ENCODE results near the gene OSBPL9.

OSBPL9 gene

DNA sequence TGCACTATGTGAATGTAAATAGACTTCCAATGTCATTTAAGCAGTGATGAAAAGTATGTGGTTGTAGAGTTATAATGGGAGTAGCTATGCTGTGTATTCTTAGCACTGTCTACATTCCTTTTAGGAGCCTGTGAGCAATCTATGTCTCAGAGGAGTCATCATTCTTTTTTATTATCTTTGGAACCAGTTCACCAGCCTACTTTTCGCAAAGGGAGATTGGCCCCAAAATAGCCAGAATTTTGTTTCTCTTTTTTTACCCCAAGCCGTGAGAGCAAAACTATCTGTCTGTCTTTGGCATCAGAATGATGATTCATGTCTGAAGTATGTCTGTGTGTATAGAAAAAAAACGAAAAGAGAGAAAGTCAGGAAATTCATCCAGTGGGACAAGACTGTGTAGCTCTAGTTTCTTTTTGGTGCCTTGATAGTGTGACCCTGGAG, 44.2 kb downstream of the OSBPL9 start:
- Histone ChIP-seq H3K4me1 (ENCODE audit: control insufficient read depth, insufficient read depth, low read length) (peaks cover 10% of the 10 kb centered on the region), H3K4me3 (ENCODE audit: low read depth, low read length) (no peak overlapping the region), H3K9me3 (ENCODE audit: control insufficient read depth, insufficient read depth, low read depth, low read length) (no peaks in the 10 kb centered on the region), H3K36me3 (ENCODE audit: control insufficient read depth in 2 of 2, insufficient read depth in 1 of 2, low read length in 2 of 2) (no peaks in the 10 kb centered on the region), H3K27ac (ENCODE audit: extremely low read depth, low read depth, low read length) (no peak overlapping the region; the same call in 1 of the 2 replicates)
- ChIA-PET POLR2A (interaction anchor here (0.6 to 1.3 kb wide), 4 partner anchors 13 to 106 kb away, joined by 3 to 4 read pairs (median 3); no protein-coding TSS in a partner anchor), CTCF (interaction anchor here (0.9 kb wide), 1 partner anchor 15 kb away, joined by 4 read pairs; no protein-coding TSS in a partner anchor)
- TF ChIP-seq, protein P1, sequence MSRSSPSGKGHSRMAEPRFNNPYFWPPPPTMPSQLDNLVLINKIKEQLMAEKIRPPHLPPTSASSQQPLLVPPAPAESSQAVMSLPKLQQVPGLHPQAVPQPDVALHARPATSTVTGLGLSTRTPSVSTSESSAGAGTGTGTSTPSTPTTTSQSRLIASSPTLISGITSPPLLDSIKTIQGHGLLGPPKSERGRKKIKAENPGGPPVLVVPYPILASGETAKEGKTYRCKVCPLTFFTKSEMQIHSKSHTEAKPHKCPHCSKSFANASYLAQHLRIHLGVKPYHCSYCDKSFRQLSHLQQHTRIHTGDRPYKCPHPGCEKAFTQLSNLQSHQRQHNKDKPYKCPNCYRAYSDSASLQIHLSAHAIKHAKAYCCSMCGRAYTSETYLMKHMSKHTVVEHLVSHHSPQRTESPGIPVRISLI (tag by site-specific recombination; IDR thresholded peaks at IDR 0.05) = peak; percentile 89; the same call in 1 of the 2 replicates
- peak; percentile 46; the same call in 1 of the 2 replicates for TF ChIP-seq ZNF394 (tag by site-specific recombination; IDR thresholded peaks at IDR 0.05; ENCODE audit: borderline replicate concordance)
- no peak for TF ChIP-seq ZNF302 (tag by site-specific recombination; IDR thresholded peaks at IDR 0.05; ENCODE audit: low read depth)
- no peak for TF ChIP-seq ZNF768 (tag by site-specific recombination; IDR thresholded peaks at IDR 0.05)
- TF ChIP-seq, protein P2, sequence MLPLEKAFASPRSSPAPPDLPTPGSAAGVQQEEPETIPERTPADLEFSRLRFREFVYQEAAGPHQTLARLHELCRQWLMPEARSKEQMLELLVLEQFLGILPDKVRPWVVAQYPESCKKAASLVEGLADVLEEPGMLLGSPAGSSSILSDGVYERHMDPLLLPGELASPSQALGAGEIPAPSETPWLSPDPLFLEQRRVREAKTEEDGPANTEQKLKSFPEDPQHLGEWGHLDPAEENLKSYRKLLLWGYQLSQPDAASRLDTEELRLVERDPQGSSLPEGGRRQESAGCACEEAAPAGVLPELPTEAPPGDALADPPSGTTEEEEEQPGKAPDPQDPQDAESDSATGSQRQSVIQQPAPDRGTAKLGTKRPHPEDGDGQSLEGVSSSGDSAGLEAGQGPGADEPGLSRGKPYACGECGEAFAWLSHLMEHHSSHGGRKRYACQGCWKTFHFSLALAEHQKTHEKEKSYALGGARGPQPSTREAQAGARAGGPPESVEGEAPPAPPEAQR (tag by site-specific recombination; IDR thresholded peaks at IDR 0.05) = no peak
- peak; percentile 35; the same call in 1 of the 2 replicates for TF ChIP-seq ZNF660 (tag by site-specific recombination; IDR thresholded peaks at IDR 0.05)
- TF ChIP-seq, protein P3, sequence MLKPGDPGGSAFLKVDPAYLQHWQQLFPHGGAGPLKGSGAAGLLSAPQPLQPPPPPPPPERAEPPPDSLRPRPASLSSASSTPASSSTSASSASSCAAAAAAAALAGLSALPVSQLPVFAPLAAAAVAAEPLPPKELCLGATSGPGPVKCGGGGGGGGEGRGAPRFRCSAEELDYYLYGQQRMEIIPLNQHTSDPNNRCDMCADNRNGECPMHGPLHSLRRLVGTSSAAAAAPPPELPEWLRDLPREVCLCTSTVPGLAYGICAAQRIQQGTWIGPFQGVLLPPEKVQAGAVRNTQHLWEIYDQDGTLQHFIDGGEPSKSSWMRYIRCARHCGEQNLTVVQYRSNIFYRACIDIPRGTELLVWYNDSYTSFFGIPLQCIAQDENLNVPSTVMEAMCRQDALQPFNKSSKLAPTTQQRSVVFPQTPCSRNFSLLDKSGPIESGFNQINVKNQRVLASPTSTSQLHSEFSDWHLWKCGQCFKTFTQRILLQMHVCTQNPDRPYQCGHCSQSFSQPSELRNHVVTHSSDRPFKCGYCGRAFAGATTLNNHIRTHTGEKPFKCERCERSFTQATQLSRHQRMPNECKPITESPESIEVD (tag by site-specific recombination; IDR thresholded peaks at IDR 0.05) = peak; percentile 63
- TF ChIP-seq, protein P4, sequence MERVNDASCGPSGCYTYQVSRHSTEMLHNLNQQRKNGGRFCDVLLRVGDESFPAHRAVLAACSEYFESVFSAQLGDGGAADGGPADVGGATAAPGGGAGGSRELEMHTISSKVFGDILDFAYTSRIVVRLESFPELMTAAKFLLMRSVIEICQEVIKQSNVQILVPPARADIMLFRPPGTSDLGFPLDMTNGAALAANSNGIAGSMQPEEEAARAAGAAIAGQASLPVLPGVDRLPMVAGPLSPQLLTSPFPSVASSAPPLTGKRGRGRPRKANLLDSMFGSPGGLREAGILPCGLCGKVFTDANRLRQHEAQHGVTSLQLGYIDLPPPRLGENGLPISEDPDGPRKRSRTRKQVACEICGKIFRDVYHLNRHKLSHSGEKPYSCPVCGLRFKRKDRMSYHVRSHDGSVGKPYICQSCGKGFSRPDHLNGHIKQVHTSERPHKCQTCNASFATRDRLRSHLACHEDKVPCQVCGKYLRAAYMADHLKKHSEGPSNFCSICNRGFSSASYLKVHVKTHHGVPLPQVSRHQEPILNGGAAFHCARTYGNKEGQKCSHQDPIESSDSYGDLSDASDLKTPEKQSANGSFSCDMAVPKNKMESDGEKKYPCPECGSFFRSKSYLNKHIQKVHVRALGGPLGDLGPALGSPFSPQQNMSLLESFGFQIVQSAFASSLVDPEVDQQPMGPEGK (tag by site-specific recombination; IDR thresholded peaks at IDR 0.05) = no peak
- TF ChIP-seq, protein P5, sequence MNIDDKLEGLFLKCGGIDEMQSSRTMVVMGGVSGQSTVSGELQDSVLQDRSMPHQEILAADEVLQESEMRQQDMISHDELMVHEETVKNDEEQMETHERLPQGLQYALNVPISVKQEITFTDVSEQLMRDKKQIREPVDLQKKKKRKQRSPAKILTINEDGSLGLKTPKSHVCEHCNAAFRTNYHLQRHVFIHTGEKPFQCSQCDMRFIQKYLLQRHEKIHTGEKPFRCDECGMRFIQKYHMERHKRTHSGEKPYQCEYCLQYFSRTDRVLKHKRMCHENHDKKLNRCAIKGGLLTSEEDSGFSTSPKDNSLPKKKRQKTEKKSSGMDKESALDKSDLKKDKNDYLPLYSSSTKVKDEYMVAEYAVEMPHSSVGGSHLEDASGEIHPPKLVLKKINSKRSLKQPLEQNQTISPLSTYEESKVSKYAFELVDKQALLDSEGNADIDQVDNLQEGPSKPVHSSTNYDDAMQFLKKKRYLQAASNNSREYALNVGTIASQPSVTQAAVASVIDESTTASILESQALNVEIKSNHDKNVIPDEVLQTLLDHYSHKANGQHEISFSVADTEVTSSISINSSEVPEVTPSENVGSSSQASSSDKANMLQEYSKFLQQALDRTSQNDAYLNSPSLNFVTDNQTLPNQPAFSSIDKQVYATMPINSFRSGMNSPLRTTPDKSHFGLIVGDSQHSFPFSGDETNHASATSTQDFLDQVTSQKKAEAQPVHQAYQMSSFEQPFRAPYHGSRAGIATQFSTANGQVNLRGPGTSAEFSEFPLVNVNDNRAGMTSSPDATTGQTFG (tag by site-specific recombination; IDR thresholded peaks at IDR 0.05; ENCODE audit: borderline replicate concordance) = no peak
- peak; percentile 66; the same call in 1 of the 2 replicates for TF ChIP-seq IKZF3 (tag by site-specific recombination; IDR thresholded peaks at IDR 0.05)
- TF ChIP-seq ZBTB17 (tag by site-specific recombination; IDR thresholded peaks at IDR 0.05) = 0 out of 2 replicates have a peak, but pooled peaks have one; percentile 40
- 0 out of 2 replicates have a peak, but pooled peaks have one; percentile 50 for TF ChIP-seq ZNF561 (tag by site-specific recombination; IDR thresholded peaks at IDR 0.05; ENCODE audit: borderline replicate concordance)
- TF ChIP-seq, protein P6, sequence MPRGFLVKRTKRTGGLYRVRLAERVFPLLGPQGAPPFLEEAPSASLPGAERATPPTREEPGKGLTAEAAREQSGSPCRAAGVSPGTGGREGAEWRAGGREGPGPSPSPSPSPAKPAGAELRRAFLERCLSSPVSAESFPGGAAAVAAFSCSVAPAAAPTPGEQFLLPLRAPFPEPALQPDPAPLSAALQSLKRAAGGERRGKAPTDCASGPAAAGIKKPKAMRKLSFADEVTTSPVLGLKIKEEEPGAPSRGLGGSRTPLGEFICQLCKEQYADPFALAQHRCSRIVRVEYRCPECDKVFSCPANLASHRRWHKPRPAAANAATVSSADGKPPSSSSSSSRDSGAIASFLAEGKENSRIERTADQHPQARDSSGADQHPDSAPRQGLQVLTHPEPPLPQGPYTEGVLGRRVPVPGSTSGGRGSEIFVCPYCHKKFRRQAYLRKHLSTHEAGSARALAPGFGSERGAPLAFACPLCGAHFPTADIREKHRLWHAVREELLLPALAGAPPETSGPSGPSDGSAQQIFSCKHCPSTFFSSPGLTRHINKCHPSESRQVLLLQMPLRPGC (tag by site-specific recombination; IDR thresholded peaks at IDR 0.05) = 0 out of 2 replicates have a peak, but pooled peaks have one; percentile 54
- TF ChIP-seq, protein P7, sequence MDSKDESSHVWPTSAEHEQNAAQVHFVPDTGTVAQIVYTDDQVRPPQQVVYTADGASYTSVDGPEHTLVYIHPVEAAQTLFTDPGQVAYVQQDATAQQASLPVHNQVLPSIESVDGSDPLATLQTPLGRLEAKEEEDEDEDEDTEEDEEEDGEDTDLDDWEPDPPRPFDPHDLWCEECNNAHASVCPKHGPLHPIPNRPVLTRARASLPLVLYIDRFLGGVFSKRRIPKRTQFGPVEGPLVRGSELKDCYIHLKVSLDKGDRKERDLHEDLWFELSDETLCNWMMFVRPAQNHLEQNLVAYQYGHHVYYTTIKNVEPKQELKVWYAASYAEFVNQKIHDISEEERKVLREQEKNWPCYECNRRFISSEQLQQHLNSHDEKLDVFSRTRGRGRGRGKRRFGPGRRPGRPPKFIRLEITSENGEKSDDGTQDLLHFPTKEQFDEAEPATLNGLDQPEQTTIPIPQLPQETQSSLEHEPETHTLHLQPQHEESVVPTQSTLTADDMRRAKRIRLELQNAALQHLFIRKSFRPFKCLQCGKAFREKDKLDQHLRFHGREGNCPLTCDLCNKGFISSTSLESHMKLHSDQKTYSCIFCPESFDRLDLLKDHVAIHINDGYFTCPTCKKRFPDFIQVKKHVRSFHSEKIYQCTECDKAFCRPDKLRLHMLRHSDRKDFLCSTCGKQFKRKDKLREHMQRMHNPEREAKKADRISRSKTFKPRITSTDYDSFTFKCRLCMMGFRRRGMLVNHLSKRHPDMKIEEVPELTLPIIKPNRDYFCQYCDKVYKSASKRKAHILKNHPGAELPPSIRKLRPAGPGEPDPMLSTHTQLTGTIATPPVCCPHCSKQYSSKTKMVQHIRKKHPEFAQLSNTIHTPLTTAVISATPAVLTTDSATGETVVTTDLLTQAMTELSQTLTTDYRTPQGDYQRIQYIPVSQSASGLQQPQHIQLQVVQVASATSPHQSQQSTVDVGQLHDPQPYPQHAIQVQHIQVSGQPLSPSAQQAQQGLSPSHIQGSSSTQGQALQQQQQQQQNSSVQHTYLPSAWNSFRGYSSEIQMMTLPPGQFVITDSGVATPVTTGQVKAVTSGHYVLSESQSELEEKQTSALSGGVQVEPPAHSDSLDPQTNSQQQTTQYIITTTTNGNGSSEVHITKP (tag by site-specific recombination; IDR thresholded peaks at IDR 0.05) = 0 out of 2 replicates have a peak, but pooled peaks have one; percentile 9
- TF ChIP-seq ZNF184 (tag by site-specific recombination; IDR thresholded peaks at IDR 0.05) = 0 out of 2 replicates have a peak, but pooled peaks have one; percentile 10
- TF ChIP-seq KLF10 (tag by site-specific recombination; IDR thresholded peaks at IDR 0.05) = no peak
- TF ChIP-seq SP3 (tag by site-specific recombination; IDR thresholded peaks at IDR 0.05) = 0 out of 2 replicates have a peak, but pooled peaks have one; percentile 14
- peak; percentile 58 for TF ChIP-seq FEZF1 (tag by site-specific recombination; IDR thresholded peaks at IDR 0.05)

Measured in HEK293 (cell line).